Endothelial cell of umbilical vein (primary cell): ENCODE measurements around the gene COQ2. TPM values are rescaled to one million over a fixed set of nuclear protein-coding genes. Genes with fewer than 3 reads are reported as not detected.

Experiments used
- BruUV-seq: library from RNA; stranded (reverse); fragments of 400-500 nt; replicated peaks from 2 replicates; lab custom pipeline; 2021; lab: Mats Ljungman, UMichigan
- CTCF ChIA-PET: fragments of 300-600, 350-600 bp; sonication (Branson Sonifier 250); formaldehyde crosslinking; loops from one replicate; lab custom pipeline; 2021; ENCODE audit warnings: antibody characterized with exemption, inconsistent platforms; lab: Charles Lee
- POLR2A ChIA-PET: fragments of 300-600, 350-600 bp; sonication (Branson Sonifier 250); formaldehyde crosslinking; loops from one replicate; lab custom pipeline; 2021; ENCODE audit warnings: antibody characterized with exemption, inconsistent platforms; lab: Charles Lee
- DNase-seq: peaks from one replicate; pipeline ENCODE4 v3.0.0-alpha.2; 2011; ENCODE audit warnings: low read depth, low spot score
- FAIRE-seq: peaks from 2 replicates; lab custom pipeline; 2011; peaks lifted over from hg19 to GRCh38; lab: Jason Lieb, UNC
- H2AFZ ChIP-seq: 2 replicates; pipeline ENCODE4 v1.6.0; 2012; ENCODE audit warnings: low read depth, low read length, control low read depth, inconsistent platforms
- H3K27ac ChIP-seq: 2 replicates; pipeline ENCODE4 v1.5.1; 2011; ENCODE audit warnings: low read depth, mild to moderate bottlenecking, control low read depth, low read length, moderate library complexity; ENCODE audit not compliant: insufficient read depth
- H3K27me3 ChIP-seq, 2 experiments: 2 replicates each; pipeline versions ENCODE4 v1.6.0 to v1.6.1; 2011; ENCODE audit warnings: low read length in 2 of 2, mixed read lengths in 1 of 2; ENCODE audit not compliant: control insufficient read depth in 2 of 2, insufficient read depth in 2 of 2
- H3K36me3 ChIP-seq, 2 experiments: 2 replicates in 1 of 2; 3 replicates in 1 of 2; pipeline ENCODE4 v1.5.1; 2011; ENCODE audit warnings: low read length in 2 of 2, mild to moderate bottlenecking in 1 of 2, moderate library complexity in 1 of 2; ENCODE audit not compliant: control insufficient read depth in 2 of 2, insufficient read depth in 2 of 2; ENCODE audit errors: extremely low read depth in 1 of 2
- H3K4me1 ChIP-seq: 3 replicates; pipeline ENCODE4 v1.5.1; 2011; ENCODE audit warnings: mild to moderate bottlenecking, low read length; ENCODE audit not compliant: control insufficient read depth, insufficient read depth; ENCODE audit errors: extremely low read depth
- H3K4me2 ChIP-seq: 2 replicates; pipeline ENCODE4 v1.6.1; 2011; ENCODE audit warnings: low read length, control low read depth, mixed read lengths; ENCODE audit not compliant: insufficient read depth
- H3K4me3 ChIP-seq, 3 experiments: fragments of 200-600 bp in 1 of 3; sonication (generic), shearing (Covaris generic) in 1 of 3; replicated peaks in 1 of 3; 2 replicates each; pipeline ENCODE4 v1.5.1; 2011 to 2016; ENCODE audit warnings: control low read depth in 3 of 3, low read length in 3 of 3, mild to moderate bottlenecking in 2 of 3, inconsistent platforms in 1 of 3, low read depth in 1 of 3, moderate library complexity in 1 of 3; ENCODE audit not compliant: insufficient read depth in 1 of 3
- H3K79me2 ChIP-seq: 2 replicates; pipeline ENCODE4 v1.6.0; 2012; ENCODE audit warnings: low read length, inconsistent platforms; ENCODE audit not compliant: control insufficient read depth, insufficient read depth
- H3K9ac ChIP-seq: replicated peaks from 2 replicates; pipeline ENCODE3; 2011; ENCODE audit warnings: low read length, control low read depth; ENCODE audit not compliant: insufficient read depth; ENCODE audit errors: extremely low read depth
- H3K9me1 ChIP-seq: replicated peaks from 3 replicates; pipeline ENCODE4 v1.6.0; 2011; ENCODE audit warnings: mild to moderate bottlenecking, low read length; ENCODE audit not compliant: control insufficient read depth, insufficient read depth; ENCODE audit errors: extremely low read depth
- H3K9me3 ChIP-seq: replicated peaks from 2 replicates; pipeline ENCODE4 v1.5.1; 2012; ENCODE audit warnings: low read length, inconsistent platforms; ENCODE audit not compliant: control insufficient read depth, insufficient read depth
- H4K20me1 ChIP-seq: replicated peaks from 2 replicates; pipeline ENCODE3; 2011; ENCODE audit warnings: mild to moderate bottlenecking, low read length; ENCODE audit not compliant: control insufficient read depth, insufficient read depth; ENCODE audit errors: extremely low read depth
- JUN ChIP-seq: IDR thresholded peaks from 2 replicates; pipeline ENCODE4 v1.6.1; 2011; ENCODE audit warnings: borderline replicate concordance, low read depth; ENCODE audit not compliant: insufficient read length, insufficient read depth
- POLR2A ChIP-seq: IDR thresholded peaks from 2 replicates; pipeline ENCODE4 v1.6.1; 2012; ENCODE audit warnings: low read depth, mild to moderate bottlenecking, control low read depth, low read length
- dilution Hi-C: fragments of 300-500 bp; cut with MboI; formaldehyde crosslinking; loops from one replicate; pipeline ENCODE4 v1.15.0; 2019; ENCODE audit warnings: low sequenced_read_pairs; ENCODE audit not compliant: extremely low pct_ligation_motif_present
- intact Hi-C: fragments of 100-400 bp; cut with micrococcal nuclease; formaldehyde crosslinking; loops from one replicate; pipeline ENCODE4 v1.10.0; 2022
- polyA plus RNA-seq, 4 experiments: library from polyadenylated mRNA; depleted of rRNA in 3 of 4; stranded (reverse) in 3 of 4; unstranded in 1 of 4; fragments of >200 nt; gene quantifications; 2 replicates each; pipeline versions ENCODE4 v1.2.1 to v1.2.3, GENCODE V29; 2011 to 2012; ENCODE audit warnings: missing spikeins in 1 of 4
- small RNA-seq: library from RNA; depleted of rRNA; stranded (forward); fragments of <200 nt; gene quantifications from one replicate; pipeline ENCODE3, GENCODE V24; 2012; ENCODE audit warnings: low replicate concordance, low read depth; ENCODE audit not compliant: insufficient read depth, insufficient read length
- total RNA-seq: library from RNA; stranded (reverse); gene quantifications from 2 replicates; pipeline ENCODE4 v1.2.3, GENCODE V29; 2021
- TF ChIP-seq, protein P1 (sequence below): IDR thresholded peaks from 2 replicates; pipeline ENCODE4 v1.6.1; 2011; ENCODE audit not compliant: insufficient read depth, insufficient read length

Gene COQ2
- total and polyA plus RNA-seq, 2 donors (not counting 3 experiments of a cell fraction or from before 2014, with no cell fraction given): 25.5 to 28.0 TPM

DNA sequence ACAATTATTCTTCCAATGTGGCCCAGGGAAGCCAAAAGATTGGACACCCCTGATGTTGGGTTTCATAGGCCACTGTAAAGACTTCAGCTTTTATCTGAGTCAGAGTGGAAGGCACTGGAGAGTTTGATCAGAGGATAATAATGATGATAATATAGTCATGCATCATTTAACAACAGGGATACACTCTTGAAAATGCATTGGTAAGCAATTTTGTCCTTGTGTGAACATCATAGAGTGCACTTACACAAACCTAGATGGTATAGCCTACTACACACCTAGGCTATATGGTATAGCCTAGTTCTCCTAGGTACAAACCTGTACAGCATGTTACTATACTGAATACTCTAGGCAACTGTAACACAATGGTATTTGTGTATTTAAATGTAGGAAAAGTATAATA, 70.5 kb downstream of the COQ2 start:
- Histone ChIP-seq H3K9me1 (no peaks in the 10 kb centered on the region), H3K9me3 (no peaks in the 10 kb centered on the region), H4K20me1 (no peaks in the 10 kb centered on the region), H3K4me1 (no peaks in the 10 kb centered on the region), H3K4me2 (no peak overlapping the region), H3K4me3 (no peak overlapping the region), H3K27ac (no peak overlapping the region), H3K27me3 (no peaks in the 10 kb centered on the region), H2AFZ (no peak overlapping the region), H3K36me3 (no peaks in the 10 kb centered on the region), H3K79me2 (no peaks in the 10 kb centered on the region), H3K9ac (no peak overlapping the region)
- ChIA-PET CTCF (no interaction called here), POLR2A (no interaction called here)
- dilution Hi-C loops (loop anchor here (5.0 kb wide), 1 partner anchor 62 kb away; no protein-coding TSS in a partner anchor), intact Hi-C loops (no loop called here)
- BruUV-seq: no TSS peak
- TF ChIP-seq JUN: no peak
- no peak for TF ChIP-seq POLR2A
- TF ChIP-seq, protein P1, sequence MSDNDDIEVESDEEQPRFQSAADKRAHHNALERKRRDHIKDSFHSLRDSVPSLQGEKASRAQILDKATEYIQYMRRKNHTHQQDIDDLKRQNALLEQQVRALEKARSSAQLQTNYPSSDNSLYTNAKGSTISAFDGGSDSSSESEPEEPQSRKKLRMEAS: no peak
- DNase-seq (no peak), FAIRE-seq (no peak)

Small RNA genes within 50 kb of the gene (small RNA-seq; reads per million reads assigned to genes)
- not detected for gene AC114781.3

Other genes starting within 250 kb of the COQ2 start
- gene COPS4, start 249.6 kb downstream of the COQ2 start, total RNA-seq: 47.3 and 53.0 TPM in 2 replicates
- 29.8 and 30.7 TPM in 2 replicates for gene COPS4, start 249.6 kb downstream of the COQ2 start, polyA plus RNA-seq
- gene PLAC8, start 170.1 kb downstream of the COQ2 start, total RNA-seq: 5.7 and 12.1 TPM in 2 replicates
- 4.1 and 4.9 TPM in 2 replicates for gene PLAC8, start 170.1 kb downstream of the COQ2 start, polyA plus RNA-seq
- gene HPSE, start 50.0 kb upstream of the COQ2 start, total RNA-seq: 6.6 and 7.0 TPM in 2 replicates
- 3.5 and 3.7 TPM in 2 replicates for gene HPSE, start 50.0 kb upstream of the COQ2 start, polyA plus RNA-seq
- 11.0 and 11.1 TPM in 2 replicates for gene HELQ, start 171.0 kb upstream of the COQ2 start, total RNA-seq
- gene HELQ, start 171.0 kb upstream of the COQ2 start, polyA plus RNA-seq: 6.9 and 8.7 TPM in 2 replicates
- 58.4 and 64.8 TPM in 2 replicates for gene MRPS18C, start 171.3 kb upstream of the COQ2 start, total RNA-seq
- gene MRPS18C, start 171.3 kb upstream of the COQ2 start, polyA plus RNA-seq: 14.0 and 22.2 TPM in 2 replicates
- 14.0 and 16.7 TPM in 2 replicates for gene ABRAXAS1, start 200.3 kb upstream of the COQ2 start, total RNA-seq
- 4.4 and 5.5 TPM in 2 replicates for gene ABRAXAS1, start 200.3 kb upstream of the COQ2 start, polyA plus RNA-seq